ENCODE results near the gene SAMM50.

GRCh38 chr22:43998679-43999264 lies 43.5 kb downstream of the SAMM50 start:
- TF ChIP-seq, protein P1, sequence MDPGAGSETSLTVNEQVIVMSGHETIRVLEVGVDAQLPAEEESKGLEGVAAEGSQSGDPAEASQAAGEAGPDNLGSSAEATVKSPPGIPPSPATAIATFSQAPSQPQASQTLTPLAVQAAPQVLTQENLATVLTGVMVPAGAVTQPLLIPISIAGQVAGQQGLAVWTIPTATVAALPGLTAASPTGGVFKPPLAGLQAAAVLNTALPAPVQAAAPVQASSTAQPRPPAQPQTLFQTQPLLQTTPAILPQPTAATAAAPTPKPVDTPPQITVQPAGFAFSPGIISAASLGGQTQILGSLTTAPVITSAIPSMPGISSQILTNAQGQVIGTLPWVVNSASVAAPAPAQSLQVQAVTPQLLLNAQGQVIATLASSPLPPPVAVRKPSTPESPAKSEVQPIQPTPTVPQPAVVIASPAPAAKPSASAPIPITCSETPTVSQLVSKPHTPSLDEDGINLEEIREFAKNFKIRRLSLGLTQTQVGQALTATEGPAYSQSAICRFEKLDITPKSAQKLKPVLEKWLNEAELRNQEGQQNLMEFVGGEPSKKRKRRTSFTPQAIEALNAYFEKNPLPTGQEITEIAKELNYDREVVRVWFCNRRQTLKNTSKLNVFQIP (CRISPR knock-in tag; IDR thresholded peaks at IDR 0.05; ENCODE audit: borderline replicate concordance, low read depth): no peak
- TF ChIP-seq CSRNP3 (CRISPR knock-in tag; IDR thresholded peaks at IDR 0.05): no peak
- no peak for TF ChIP-seq ZNF565 (CRISPR knock-in tag; conservative IDR thresholded peaks at IDR 0.05; ENCODE audit: low read depth)
- no peak for TF ChIP-seq ARNTL (CRISPR knock-in tag; IDR thresholded peaks at IDR 0.05; ENCODE audit: borderline replicate concordance, low read depth)
- no peak for TF ChIP-seq TCF4 (CRISPR knock-in tag; IDR thresholded peaks at IDR 0.05; ENCODE audit: borderline replicate concordance)
- TF ChIP-seq, protein P2, sequence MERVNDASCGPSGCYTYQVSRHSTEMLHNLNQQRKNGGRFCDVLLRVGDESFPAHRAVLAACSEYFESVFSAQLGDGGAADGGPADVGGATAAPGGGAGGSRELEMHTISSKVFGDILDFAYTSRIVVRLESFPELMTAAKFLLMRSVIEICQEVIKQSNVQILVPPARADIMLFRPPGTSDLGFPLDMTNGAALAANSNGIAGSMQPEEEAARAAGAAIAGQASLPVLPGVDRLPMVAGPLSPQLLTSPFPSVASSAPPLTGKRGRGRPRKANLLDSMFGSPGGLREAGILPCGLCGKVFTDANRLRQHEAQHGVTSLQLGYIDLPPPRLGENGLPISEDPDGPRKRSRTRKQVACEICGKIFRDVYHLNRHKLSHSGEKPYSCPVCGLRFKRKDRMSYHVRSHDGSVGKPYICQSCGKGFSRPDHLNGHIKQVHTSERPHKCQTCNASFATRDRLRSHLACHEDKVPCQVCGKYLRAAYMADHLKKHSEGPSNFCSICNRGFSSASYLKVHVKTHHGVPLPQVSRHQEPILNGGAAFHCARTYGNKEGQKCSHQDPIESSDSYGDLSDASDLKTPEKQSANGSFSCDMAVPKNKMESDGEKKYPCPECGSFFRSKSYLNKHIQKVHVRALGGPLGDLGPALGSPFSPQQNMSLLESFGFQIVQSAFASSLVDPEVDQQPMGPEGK (CRISPR knock-in tag; IDR thresholded peaks at IDR 0.05; ENCODE audit: borderline replicate concordance): no peak

Measured in SK-N-SH treated with all-trans-retinoic acid at 6 μM for 48 hours (cell line).